Measurements from ENCODE around the gene DLGAP1. TPM values are rescaled to one million over a fixed set of nuclear protein-coding genes. Genes with fewer than 3 reads are reported as not detected.
A peak's percentile ranks its signal among the peaks of the same experiment; 100 is the strongest.

Gene DLGAP1
- total and polyA plus RNA-seq, 2 of the 13 experiments (the other 11 are each of a cell fraction or from before 2014, with no cell fraction given) = 0.01 TPM; not detected in 1

DNA sequence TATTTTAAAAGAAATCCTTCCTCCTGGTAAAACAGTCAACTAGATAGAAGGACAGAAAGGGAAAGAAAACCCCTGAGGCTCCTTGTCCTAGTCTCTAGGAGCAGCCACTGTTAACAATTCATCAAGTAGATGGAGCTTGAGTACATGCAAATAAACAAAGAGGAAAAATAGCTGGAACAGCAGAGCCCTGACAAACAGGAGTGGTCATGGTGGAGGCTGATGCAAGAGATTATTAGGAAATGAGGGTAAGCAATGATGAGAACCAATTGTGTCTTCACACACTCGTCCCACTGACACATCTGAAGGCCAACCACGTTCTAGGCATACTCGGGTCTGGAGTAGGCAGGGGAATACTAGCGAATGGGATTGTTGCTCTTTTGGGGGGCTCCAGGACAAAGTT, 9.2 kb downstream of the DLGAP1 start:
- ATAC-seq = no peak
- Histone ChIP-seq H3K4me2 (ENCODE audit: low read depth, low read length) (no peak overlapping the region), H3K27ac (ENCODE audit: extremely low read length, insufficient read depth, low read length) (no peak overlapping the region), H4K20me1 (ENCODE audit: insufficient read depth, low read length) (no peaks in the 10 kb centered on the region), H3K79me2 (ENCODE audit: insufficient read depth, low read length) (no peaks in the 10 kb centered on the region), H3K4me1 (ENCODE audit: insufficient read depth, low read length) (peaks cover 10% of the 10 kb centered on the region), H3K9ac (ENCODE audit: insufficient read depth, low read depth, low read length) (no peak overlapping the region), H3K4me3 (replicated peaks in 1 of 3; ENCODE audit: insufficient read depth in 1 of 3, low read depth in 2 of 3, low read length in 3 of 3) (no peak overlapping the region), H2AFZ (ENCODE audit: low read length) (no peak overlapping the region), H3K27me3 (ENCODE audit: control insufficient read depth in 1 of 2, insufficient read depth in 2 of 2, low read length in 2 of 2) (no peaks in the 10 kb centered on the region), H3K36me3 (replicated peaks in 1 of 2; ENCODE audit: control insufficient read depth in 1 of 2, insufficient read depth in 2 of 2, low read length in 2 of 2) (no peaks in the 10 kb centered on the region), H3K9me3 (ENCODE audit: low read length) (no peaks in the 10 kb centered on the region)
- no peak for DNase-seq (ENCODE audit: low spot score)
- CTCF ChIA-PET (ENCODE audit: low intra/inter-chr PET ratio, low total read pairs) = no interaction called here
- BruUV-seq (replicated peaks) = no TSS peak
- intact Hi-C loops (cut with micrococcal nuclease; ENCODE audit: unreplicated experiment) = no loop called here
- FAIRE-seq = no peak
- 0% methylated on average over 4 of the region's 4 CpGs for WGBS (ENCODE audit: low lambda C conversion rate)
- POLR2A ChIA-PET = no interaction called here
- no peak for TF ChIP-seq RARA (CRISPR knock-in tag; IDR thresholded peaks at IDR 0.05)
- TF ChIP-seq ZNF275 (CRISPR knock-in tag; IDR thresholded peaks at IDR 0.05; ENCODE audit: borderline replicate concordance) = no peak
- in situ Hi-C loops (cut with HindIII; ENCODE audit: extremely low pct_ligation_motif_present, low pct_unique_long_range_greater_than_20kb) = no loop called here

- intact Hi-C loops (cut with micrococcal nuclease; ENCODE audit: unreplicated experiment) = no loop called here
- peak; percentile 8 for FAIRE-seq
- Histone ChIP-seq H3K4me1 (ENCODE audit: insufficient read depth, low read length) (peaks cover 10% of the 10 kb centered on the region), H3K79me2 (ENCODE audit: insufficient read depth, low read length) (no peaks in the 10 kb centered on the region), H2AFZ (ENCODE audit: low read length) (no peak overlapping the region), H3K9ac (ENCODE audit: insufficient read depth, low read depth, low read length) (no peak overlapping the region), H3K27me3 (ENCODE audit: control insufficient read depth in 1 of 2, insufficient read depth in 2 of 2, low read length in 2 of 2) (no peaks in the 10 kb centered on the region), H3K4me2 (ENCODE audit: low read depth, low read length) (no peak overlapping the region), H3K27ac (ENCODE audit: extremely low read length, insufficient read depth, low read length) (no peak overlapping the region), H3K36me3 (replicated peaks in 1 of 2; ENCODE audit: control insufficient read depth in 1 of 2, insufficient read depth in 2 of 2, low read length in 2 of 2) (no peaks in the 10 kb centered on the region), H3K4me3 (replicated peaks in 1 of 3; ENCODE audit: insufficient read depth in 1 of 3, low read depth in 2 of 3, low read length in 3 of 3) (no peak overlapping the region), H4K20me1 (ENCODE audit: insufficient read depth, low read length) (no peaks in the 10 kb centered on the region), H3K9me3 (ENCODE audit: low read length) (no peaks in the 10 kb centered on the region)
- CTCF ChIA-PET (ENCODE audit: low intra/inter-chr PET ratio, low total read pairs) = no interaction called here
- in situ Hi-C loops (cut with HindIII; ENCODE audit: extremely low pct_ligation_motif_present, low pct_unique_long_range_greater_than_20kb) = no loop called here
- no TSS peak for BruUV-seq (replicated peaks)
- ATAC-seq = peak; percentile 96
- POLR2A ChIA-PET = no interaction called here
- peak; percentile 43 for DNase-seq (ENCODE audit: low spot score)
- TF ChIP-seq, protein P1, sequence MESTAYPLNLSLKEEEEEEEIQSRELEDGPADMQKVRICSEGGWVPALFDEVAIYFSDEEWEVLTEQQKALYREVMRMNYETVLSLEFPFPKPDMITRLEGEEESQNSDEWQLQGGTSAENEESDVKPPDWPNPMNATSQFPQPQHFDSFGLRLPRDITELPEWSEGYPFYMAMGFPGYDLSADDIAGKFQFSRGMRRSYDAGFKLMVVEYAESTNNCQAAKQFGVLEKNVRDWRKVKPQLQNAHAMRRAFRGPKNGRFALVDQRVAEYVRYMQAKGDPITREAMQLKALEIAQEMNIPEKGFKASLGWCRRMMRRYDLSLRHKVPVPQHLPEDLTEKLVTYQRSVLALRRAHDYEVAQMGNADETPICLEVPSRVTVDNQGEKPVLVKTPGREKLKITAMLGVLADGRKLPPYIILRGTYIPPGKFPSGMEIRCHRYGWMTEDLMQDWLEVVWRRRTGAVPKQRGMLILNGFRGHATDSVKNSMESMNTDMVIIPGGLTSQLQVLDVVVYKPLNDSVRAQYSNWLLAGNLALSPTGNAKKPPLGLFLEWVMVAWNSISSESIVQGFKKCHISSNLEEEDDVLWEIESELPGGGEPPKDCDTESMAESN (CRISPR knock-in tag; conservative IDR thresholded peaks at IDR 0.05) = no peak
- peak; percentile 32; the same call in 1 of the 2 replicates for TF ChIP-seq FOXA3 (CRISPR knock-in tag; IDR thresholded peaks at IDR 0.05)
- TF ChIP-seq ZBTB1 (CRISPR knock-in tag; IDR thresholded peaks at IDR 0.05; ENCODE audit: borderline replicate concordance) = no peak
- no peak for TF ChIP-seq FOXA1 (IDR thresholded peaks at IDR 0.05)
- 0 out of 2 replicates have a peak, but pooled peaks have one; percentile 35 for TF ChIP-seq FOXA1 (CRISPR knock-in tag; IDR thresholded peaks at IDR 0.05)
- TF ChIP-seq ZNF441 (CRISPR knock-in tag; IDR thresholded peaks at IDR 0.05; ENCODE audit: borderline replicate concordance) = no peak
- TF ChIP-seq TBX2 (CRISPR knock-in tag; IDR thresholded peaks at IDR 0.05; ENCODE audit: borderline replicate concordance) = no peak
- no peak for TF ChIP-seq ATF1 (CRISPR knock-in tag; IDR thresholded peaks at IDR 0.05)
- TF ChIP-seq, protein P2, sequence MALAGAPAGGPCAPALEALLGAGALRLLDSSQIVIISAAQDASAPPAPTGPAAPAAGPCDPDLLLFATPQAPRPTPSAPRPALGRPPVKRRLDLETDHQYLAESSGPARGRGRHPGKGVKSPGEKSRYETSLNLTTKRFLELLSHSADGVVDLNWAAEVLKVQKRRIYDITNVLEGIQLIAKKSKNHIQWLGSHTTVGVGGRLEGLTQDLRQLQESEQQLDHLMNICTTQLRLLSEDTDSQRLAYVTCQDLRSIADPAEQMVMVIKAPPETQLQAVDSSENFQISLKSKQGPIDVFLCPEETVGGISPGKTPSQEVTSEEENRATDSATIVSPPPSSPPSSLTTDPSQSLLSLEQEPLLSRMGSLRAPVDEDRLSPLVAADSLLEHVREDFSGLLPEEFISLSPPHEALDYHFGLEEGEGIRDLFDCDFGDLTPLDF (CRISPR knock-in tag; IDR thresholded peaks at IDR 0.05) = no peak
- TF ChIP-seq EED (CRISPR knock-in tag; IDR thresholded peaks at IDR 0.05) = no peak
- no peak for TF ChIP-seq ZNF513 (CRISPR knock-in tag; conservative IDR thresholded peaks at IDR 0.05)
- no peak for TF ChIP-seq ZNF781 (CRISPR knock-in tag; IDR thresholded peaks at IDR 0.05; ENCODE audit: borderline replicate concordance, not compliant biosample characterization)
- no peak for TF ChIP-seq CEBPB (IDR thresholded peaks at IDR 0.05; ENCODE audit: borderline replicate concordance, low read depth, low read length)
Measured at GRCh38 chr18:4444306-4444705, 10.8 kb downstream of the DLGAP1 start.

Data from HepG2 (cell line).